MM.1S (cell line): ENCODE results near the gene CACFD1.

ENCODE experiments used
- DNase-seq: peaks from one replicate; pipeline ENCODE4 v3.0.0-alpha.2; 2015
- H2AFZ ChIP-seq: fragments of 300-600 bp; sonication (generic); 2 replicates; pipeline ENCODE4 v1.6.0; 2016; ENCODE audit warnings: antibody characterized with exemption, low read length
- H3F3A ChIP-seq: fragments of 300-600 bp; sonication (generic); 2 replicates; pipeline ENCODE4 v1.6.1; 2016; ENCODE audit warnings: mild to moderate bottlenecking, antibody characterized with exemption, low read length, moderate library complexity, mixed read lengths; ENCODE audit not compliant: insufficient read depth
- H3K27ac ChIP-seq: fragments of 300-600 bp; sonication (generic); 2 replicates; pipeline ENCODE4 v1.5.1; 2016; ENCODE audit warnings: mild to moderate bottlenecking, low read length
- H3K27me3 ChIP-seq: fragments of 300-600 bp; sonication (generic); replicated peaks from 2 replicates; pipeline ENCODE4 v1.6.0; 2016; ENCODE audit warnings: low read length; ENCODE audit not compliant: insufficient read depth
- H3K36me3 ChIP-seq: fragments of 300-600 bp; sonication (generic); replicated peaks from 2 replicates; pipeline ENCODE4 v1.6.1; 2016; ENCODE audit warnings: mild to moderate bottlenecking, low read length, mixed read lengths; ENCODE audit not compliant: insufficient read depth
- H3K4me1 ChIP-seq: fragments of 300-600 bp; sonication (generic); 2 replicates; pipeline ENCODE4 v1.6.1; 2016; ENCODE audit warnings: low read length, mixed read lengths
- H3K4me2 ChIP-seq: fragments of 300-600 bp; sonication (generic); 2 replicates; pipeline ENCODE4 v1.6.0; 2016; ENCODE audit warnings: low read depth, low read length
- H3K4me3 ChIP-seq: fragments of 300-600 bp; sonication (generic); 2 replicates; pipeline ENCODE4 v1.5.1; 2016; ENCODE audit warnings: low read length, mixed read lengths
- H3K79me2 ChIP-seq: fragments of 300-600 bp; sonication (generic); 2 replicates; pipeline ENCODE4 v1.6.1; 2016; ENCODE audit warnings: mixed run types, low read length, mixed read lengths
- H3K9ac ChIP-seq: fragments of 300-600 bp; sonication (generic); 2 replicates; pipeline ENCODE4 v1.6.1; 2016; ENCODE audit warnings: low read length, mixed read lengths
- H3K9me2 ChIP-seq: fragments of 300-600 bp; sonication (generic); replicated peaks from 2 replicates; pipeline ENCODE4 v1.6.1; 2016; ENCODE audit warnings: mild to moderate bottlenecking, low read length, mixed read lengths; ENCODE audit not compliant: insufficient read depth
- H3K9me3 ChIP-seq: fragments of 300-600 bp; sonication (generic); replicated peaks from 2 replicates; pipeline ENCODE4 v1.6.1; 2016; ENCODE audit warnings: mild to moderate bottlenecking, low read length, mixed read lengths; ENCODE audit not compliant: insufficient read depth
- H4K20me1 ChIP-seq: fragments of 300-600 bp; sonication (generic); 2 replicates; pipeline ENCODE4 v1.6.1; 2016; ENCODE audit warnings: mild to moderate bottlenecking, low read length, moderate library complexity, mixed read lengths; ENCODE audit not compliant: insufficient read depth
- CTCF ChIP-seq: fragments of 300-600 bp; sonication (generic); IDR thresholded peaks from 2 replicates; pipeline ENCODE4 v1.5.1; 2016; ENCODE audit warnings: antibody characterized with exemption, low read length, mixed read lengths
- EZH2 ChIP-seq: fragments of 300-600 bp; sonication (generic); optimal IDR thresholded peaks from 2 replicates; pipeline ENCODE3; 2017; ENCODE audit warnings: low read depth, mild to moderate bottlenecking, antibody characterized with exemption, low read length, mixed read lengths
- EZH2phosphoT487 ChIP-seq: fragments of 300-600 bp; sonication (generic); IDR thresholded peaks from 2 replicates; pipeline ENCODE4 v1.6.1; 2018; ENCODE audit warnings: antibody characterized with exemption, low read length

CACFD1 gene

GRCh38 chr9:133512253-133513213, 52.8 kb downstream of the CACFD1 start:
- Histone ChIP-seq H3K27me3 (peaks cover 89% of the 10 kb centered on the region), H3K36me3 (no peaks in the 10 kb centered on the region), H4K20me1 (no peaks in the 10 kb centered on the region), H3K79me2 (no peaks in the 10 kb centered on the region), H3K9me2 (no peaks in the 10 kb centered on the region), H3K27ac (no peak overlapping the region), H2AFZ (no peak overlapping the region), H3K4me3 (no peak overlapping the region), H3K4me2 (no peak overlapping the region), H3F3A (no peaks in the 10 kb centered on the region), H3K9me3 (no peaks in the 10 kb centered on the region), H3K9ac (no peak overlapping the region), H3K4me1 (no peaks in the 10 kb centered on the region)
- no peak for TF ChIP-seq EZH2
- no peak for TF ChIP-seq CTCF
- no peak for TF ChIP-seq EZH2phosphoT487
- DNase-seq: no peak

DNA sequence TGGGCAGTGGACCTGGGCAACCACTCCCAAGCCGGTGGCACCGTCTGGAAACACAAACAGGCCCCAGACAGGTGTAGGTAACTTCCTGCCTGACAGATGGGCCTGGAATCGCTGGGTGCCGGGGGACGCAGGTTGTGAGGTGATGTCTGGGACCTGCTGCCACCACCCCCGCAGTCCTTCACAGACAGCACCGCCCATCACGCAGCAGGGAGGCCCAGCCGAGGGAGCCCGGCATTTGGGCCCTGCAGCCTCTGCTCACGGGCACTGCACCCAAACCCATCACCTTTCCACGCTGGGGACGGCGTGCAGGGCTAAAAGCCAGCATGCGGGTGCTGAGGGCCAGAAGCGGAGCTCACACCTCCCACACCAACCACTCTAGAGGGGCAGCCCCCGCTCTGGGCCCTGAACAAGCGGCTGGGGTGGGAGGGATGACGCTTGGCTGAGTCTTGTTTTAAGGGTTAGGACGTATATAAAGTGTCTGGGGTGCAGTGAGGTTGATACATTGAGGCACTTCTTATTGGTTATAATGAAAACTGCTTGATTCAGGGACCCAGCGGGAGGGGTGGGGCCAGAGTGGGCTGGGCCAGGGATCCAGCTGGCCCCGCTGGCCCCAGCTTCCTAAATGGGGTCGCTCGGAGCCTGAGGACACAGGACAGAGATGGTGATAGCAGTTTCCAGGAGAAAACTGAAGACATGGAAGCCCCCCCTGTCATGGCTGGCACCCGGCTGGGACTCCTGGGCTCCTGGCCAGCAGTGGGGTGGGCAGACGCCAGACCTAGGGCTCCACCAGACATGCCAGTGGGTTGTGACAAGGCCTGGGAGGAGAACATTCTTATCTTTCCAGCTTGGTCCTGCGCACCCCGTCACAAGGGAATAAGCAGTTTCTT, 53.7 kb downstream of the CACFD1 start:
- peaks cover 89% of the 10 kb centered on the region for H3K27me3 ChIP-seq
- TF ChIP-seq CTCF (no peak), EZH2phosphoT487 (no peak), EZH2 (no peak)
- H3K4me2 ChIP-seq: no peak overlapping the region
- H2AFZ ChIP-seq: no peak overlapping the region
- H3F3A ChIP-seq: no peaks in the 10 kb centered on the region
- no peaks in the 10 kb centered on the region for H3K9me2 ChIP-seq
- no peaks in the 10 kb centered on the region for H3K36me3 ChIP-seq
- no peaks in the 10 kb centered on the region for H3K9me3 ChIP-seq
- H3K27ac ChIP-seq: no peak overlapping the region
- no peaks in the 10 kb centered on the region for H4K20me1 ChIP-seq
- H3K4me3 ChIP-seq: no peak overlapping the region
- no peaks in the 10 kb centered on the region for H3K79me2 ChIP-seq
- no peaks in the 10 kb centered on the region for H3K4me1 ChIP-seq
- DNase-seq: no peak
- no peak overlapping the region for H3K9ac ChIP-seq

- no peak overlapping the region for H3K4me3 ChIP-seq
- H3K4me1 ChIP-seq: no peaks in the 10 kb centered on the region
- no peaks in the 10 kb centered on the region for H3K79me2 ChIP-seq
- H3K4me2 ChIP-seq: no peak overlapping the region
- no peaks in the 10 kb centered on the region for H3K9me2 ChIP-seq
- no peaks in the 10 kb centered on the region for H3K36me3 ChIP-seq
- H3F3A ChIP-seq: no peaks in the 10 kb centered on the region
- TF ChIP-seq EZH2phosphoT487 (no peak), CTCF (no peak), EZH2 (no peak)
- no peaks in the 10 kb centered on the region for H3K9me3 ChIP-seq
- H3K27me3 ChIP-seq: peaks cover 89% of the 10 kb centered on the region
- H4K20me1 ChIP-seq: no peaks in the 10 kb centered on the region
- no peak overlapping the region for H2AFZ ChIP-seq
- DNase-seq: no peak
- H3K27ac ChIP-seq: no peak overlapping the region
- no peak overlapping the region for H3K9ac ChIP-seq
These were observed 54.9 kb downstream of the CACFD1 start for GRCh38 chr9:133514460-133515239.
